ENCODE measurements around the gene ATXN10.
A peak's percentile ranks its signal among the peaks of the same experiment; 100 is the strongest.
"Not testable (repeated sequence)": the region's sequence is repeated elsewhere in the genome, so short reads cannot be mapped to it uniquely, and the experiment has no call there.

The ATXN10 gene, protein sequence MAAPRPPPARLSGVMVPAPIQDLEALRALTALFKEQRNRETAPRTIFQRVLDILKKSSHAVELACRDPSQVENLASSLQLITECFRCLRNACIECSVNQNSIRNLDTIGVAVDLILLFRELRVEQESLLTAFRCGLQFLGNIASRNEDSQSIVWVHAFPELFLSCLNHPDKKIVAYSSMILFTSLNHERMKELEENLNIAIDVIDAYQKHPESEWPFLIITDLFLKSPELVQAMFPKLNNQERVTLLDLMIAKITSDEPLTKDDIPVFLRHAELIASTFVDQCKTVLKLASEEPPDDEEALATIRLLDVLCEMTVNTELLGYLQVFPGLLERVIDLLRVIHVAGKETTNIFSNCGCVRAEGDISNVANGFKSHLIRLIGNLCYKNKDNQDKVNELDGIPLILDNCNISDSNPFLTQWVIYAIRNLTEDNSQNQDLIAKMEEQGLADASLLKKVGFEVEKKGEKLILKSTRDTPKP

DNA sequence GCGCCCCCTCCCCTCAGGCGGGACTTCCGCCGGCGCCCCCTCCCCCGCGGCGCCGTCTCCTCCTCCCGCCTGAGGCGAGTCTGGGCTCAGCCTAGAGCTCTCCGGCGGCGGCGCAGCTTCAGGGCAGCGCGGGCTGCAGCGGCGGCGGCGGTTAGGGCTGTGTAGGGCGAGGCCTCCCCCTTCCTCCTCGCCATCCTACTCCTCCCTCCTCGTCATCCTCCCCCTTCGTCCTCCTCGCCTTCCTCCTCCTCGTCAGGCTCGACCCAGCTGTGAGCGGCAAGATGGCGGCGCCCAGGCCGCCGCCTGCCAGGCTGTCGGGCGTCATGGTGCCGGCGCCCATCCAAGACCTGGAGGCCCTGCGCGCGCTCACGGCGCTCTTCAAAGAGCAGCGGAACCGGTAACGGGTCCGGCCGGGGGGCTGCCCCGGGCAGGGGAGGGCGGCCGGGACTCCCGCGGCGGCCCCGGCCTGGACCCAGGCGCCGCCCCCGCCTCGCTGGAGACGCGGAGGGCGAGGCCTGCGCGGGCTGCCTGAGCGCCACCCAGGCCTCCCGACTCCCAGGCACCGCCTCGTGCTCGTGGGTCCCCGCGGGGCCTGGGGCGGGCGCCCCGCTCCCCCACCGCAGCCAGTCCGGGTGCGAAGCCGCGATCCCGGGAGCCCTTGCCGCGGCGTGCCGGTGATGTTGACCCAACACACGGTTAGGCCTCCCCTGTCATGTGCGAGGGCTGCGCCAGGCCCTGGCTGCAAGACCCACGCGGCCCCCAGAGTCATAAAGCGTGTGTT, at the start of gene ATXN10:
ATXN10 (plus strand) TSS at position 52 of the 781 bp plus-strand sequence; CDS start at position 282, 230 bp downstream.
- DNase-seq = peak; percentile 48

DNA sequence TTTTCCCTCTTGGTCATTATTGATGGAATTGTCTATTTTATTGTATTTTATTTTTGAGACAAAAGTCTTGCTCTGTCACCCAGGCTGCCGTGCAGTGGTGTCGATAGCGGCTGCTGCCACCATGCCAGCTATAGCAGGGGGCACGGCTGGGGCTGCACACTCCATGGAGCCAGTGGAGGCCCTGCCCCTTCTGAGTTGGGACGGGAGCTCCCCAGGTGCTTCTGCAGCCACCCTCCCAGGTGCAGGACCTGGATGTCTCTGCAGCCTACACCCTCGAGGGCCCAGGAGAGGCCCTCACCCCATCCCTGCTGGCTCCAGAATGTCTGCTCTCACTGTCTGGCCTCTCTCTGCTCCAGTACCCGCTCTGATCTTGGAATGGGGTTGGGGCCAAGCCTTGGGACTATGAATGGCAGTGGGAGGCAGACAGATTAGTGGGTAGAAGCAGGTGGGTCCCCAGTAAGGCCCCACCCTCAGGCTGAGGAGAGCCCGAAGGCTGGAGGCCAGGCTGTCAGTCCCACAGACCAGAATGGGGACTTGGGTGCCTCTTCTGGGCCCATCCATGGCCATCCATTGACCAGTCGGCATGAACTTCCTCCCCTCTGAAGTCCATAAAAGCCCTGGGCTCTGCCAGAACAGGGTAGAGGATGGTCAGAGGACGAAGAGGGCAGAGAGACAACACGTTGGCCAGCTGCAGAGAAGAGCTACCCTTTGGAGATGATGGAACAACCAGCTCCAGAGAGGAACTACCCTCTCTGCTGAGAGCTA, 49.6 kb upstream of the ATXN10 start:
- DNase-seq = no peak

DNA sequence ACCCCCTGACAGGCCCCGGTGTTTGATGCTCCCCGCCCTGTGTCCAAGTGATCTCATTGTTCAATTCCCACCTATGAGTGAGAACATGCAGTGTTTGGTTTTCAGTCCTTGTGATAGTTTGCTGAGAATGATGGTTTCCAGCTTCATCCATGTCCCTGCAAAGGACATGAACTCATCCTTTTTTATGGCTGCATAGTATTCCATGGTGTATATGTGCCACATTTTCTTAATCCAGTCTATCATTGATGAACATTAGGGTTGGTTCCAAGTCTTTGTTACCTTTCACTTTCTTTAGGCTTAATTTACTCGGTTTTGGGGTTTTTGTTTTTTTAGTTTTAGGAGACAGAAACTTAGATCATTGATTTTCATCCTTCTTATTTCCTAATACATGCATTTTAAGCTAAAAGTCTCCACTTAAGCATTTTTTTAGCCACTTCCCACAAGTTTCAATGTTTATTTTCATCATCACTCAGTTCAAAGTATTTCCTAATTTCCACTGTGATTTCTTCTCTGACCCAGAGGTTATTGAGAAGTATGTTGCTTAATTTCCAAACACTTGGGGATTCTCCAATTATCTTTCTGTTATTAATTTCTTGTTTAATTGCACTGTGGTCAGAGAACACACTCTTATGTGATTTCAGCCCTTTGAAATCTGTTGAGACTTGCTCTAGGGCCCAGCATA, 48.0 kb upstream of the ATXN10 start:
- not testable (repeated sequence) for DNase-seq

DNA sequence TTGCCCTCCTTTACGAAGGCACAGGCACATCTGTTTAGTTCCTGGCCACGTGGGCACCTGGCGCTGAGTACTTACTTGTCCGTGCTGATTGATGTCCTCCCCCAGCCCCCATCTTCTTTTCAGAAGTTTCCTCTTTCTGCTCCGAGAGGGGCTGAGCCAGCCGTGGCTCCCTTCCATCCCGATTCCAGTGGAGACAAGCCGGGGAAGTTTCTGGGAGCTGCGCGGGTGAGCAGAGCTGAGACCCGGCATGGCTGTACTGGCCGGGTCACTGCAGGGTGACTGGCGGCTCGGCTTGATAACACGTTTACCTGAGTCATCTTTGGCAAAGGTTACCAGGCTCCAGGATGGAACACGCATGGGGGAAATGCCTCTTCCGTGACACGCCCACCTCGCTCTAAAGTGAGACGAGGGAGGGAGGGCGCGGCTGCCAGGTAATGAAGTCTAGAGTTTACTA, 45.4 kb upstream of the ATXN10 start:
- no peak for DNase-seq

DNA sequence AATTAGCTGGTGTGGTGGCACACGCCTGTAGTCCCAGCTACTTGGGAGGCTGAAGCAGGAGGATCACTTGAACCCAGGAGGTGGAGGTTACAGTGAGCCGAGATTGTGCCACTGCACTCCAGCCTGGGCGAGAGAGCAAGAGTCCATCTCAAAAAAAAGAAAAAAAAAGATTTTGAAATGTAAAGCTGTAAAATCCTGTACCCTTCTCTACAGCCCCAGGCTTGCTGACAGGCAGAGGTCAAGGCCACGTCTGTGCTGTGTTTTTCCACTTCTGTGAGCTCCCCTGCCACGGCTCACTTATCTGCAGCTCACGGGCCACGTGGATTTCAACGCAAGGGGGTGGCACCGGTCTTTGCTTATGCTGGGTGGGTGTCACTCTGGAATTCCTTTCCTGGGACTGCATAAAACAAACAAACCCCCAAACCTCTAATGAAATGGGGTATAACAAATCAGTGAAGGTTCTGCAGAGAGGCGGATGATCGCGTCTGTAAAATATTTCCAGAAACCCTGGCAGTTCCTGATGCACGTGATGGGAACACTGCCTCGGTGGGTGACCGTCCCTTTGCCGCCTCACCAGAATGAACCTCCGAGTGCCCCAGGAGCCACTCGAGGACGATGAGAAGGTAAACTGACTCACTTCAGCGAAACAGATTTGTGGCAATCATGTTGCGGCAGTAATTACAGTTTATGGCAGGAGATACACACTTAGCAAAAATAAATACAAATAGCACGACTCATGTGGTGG, 44.0 kb upstream of the ATXN10 start:
- DNase-seq = no peak

DNA sequence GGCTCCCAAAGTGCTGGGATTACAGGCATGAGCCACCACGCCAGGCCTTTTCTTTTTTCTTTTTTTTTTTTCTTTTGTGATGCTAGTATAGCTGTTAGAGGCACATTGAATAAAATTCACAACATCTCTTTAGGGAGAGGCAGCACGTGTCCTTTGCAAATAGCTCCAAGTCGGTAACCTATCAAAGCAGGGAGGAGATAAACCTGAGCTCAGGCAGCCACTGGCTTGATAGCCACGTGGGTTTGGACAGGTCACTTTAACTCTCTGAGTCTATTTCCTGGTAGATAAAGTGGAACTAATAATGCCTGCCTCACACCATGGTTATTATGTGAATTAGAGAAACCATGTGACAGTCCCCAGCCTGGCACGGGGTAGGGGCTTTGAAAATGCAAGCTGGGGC, 43.1 kb upstream of the ATXN10 start:
- DNase-seq = no peak

DNA sequence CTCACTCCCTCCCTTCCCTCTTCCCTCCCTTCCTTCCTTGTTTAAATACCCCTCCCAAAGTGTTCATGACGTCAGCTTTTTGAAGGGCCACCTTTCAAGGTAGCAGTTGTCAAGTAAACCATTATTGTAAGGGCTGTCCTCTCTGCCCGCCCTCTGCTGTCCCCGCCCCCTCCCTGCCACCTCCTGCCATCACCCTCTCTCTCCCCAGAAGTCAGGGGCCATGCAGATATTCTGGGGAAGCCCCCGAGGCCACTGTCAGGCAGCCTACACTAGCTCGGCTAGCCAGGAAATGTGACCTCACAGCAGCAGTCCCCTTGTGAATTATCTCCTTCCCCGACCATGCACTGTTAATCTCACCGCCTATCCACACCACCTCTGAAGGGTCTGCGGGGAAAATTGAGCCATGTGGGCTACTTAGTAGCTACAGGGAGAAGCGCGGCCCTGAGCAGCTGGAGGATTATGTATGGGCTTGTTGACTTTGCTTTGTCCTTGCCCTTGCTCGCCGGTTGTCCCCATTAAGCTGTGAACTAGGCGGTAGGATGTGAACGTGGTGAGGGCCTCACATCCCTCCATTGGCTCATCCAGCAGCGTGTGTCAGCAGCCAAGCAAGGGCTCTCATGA, 42.1 kb upstream of the ATXN10 start:
- peak; percentile 72 for DNase-seq

DNA sequence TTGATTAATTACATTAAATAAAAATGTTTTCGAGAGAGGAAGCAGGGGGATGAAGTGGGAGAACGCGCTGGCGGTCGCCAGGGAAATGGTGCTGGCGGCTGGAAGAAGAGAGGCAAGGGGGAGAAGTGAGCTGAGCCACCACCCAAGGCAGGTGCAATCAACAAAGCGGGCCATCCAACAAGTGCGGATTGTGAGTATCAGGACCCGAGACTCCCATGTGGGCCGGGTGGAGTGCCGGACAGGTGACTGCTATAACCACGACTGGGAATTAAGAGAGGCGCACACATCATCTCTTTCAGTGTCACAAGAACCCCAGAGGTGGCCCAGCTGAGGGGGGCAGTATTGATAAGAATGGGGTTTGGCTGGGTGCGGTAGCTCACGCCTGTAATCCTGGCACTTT, 41.2 kb upstream of the ATXN10 start:
- DNase-seq = no peak

DNA sequence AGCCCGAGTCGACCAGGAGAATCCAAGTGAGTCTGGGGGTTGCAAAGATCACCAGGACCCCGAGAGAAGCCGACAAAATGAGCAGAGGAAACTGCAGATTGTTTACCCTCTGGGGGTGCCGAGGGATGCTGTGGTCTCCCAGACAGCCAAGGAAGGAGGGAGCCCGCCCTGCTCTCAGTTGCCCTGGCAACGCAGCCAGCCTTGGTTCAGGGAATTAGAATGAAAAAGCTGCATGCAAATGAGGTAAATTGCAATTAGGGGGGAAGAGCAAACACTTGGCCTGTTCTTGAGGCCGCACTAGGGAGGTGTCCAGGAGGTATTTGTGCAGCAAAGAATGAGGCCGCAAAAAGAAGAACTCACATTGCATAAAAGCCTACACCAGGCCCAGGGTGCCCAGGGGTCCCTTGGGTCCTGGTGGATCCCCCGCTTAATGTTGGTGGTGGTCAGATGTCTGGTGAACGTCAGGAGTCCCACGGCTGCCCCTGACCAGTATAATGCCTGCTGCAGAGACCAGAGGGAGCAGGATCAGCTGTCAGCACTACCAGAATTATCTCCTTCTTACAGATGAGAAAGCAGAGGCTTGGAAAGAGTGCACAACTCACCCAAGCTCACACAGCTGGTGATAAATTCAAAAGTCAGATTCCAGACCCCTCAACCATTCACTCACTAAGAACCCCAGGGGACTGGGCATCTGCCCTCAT, 40.3 kb upstream of the ATXN10 start:
- no peak for DNase-seq

DNA sequence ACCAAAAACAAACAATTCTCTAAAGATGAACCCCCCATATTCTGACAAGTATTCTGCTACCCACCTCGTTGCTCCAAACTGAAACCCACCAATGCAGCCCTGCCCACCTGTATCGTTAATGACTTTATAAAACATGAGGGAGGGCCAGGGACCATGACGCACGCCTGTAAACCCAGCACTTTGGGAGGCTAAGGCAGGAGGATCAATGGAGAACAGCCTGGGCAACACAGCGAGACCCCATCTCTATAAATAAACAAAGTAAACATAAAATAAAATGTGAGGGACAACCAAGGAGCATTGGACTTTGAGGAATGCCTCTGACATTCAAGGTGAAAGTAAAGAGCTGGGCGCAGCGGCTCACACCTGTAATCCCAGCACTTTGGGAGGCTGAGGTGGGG, 39.8 kb upstream of the ATXN10 start:
- DNase-seq = no peak

DNA sequence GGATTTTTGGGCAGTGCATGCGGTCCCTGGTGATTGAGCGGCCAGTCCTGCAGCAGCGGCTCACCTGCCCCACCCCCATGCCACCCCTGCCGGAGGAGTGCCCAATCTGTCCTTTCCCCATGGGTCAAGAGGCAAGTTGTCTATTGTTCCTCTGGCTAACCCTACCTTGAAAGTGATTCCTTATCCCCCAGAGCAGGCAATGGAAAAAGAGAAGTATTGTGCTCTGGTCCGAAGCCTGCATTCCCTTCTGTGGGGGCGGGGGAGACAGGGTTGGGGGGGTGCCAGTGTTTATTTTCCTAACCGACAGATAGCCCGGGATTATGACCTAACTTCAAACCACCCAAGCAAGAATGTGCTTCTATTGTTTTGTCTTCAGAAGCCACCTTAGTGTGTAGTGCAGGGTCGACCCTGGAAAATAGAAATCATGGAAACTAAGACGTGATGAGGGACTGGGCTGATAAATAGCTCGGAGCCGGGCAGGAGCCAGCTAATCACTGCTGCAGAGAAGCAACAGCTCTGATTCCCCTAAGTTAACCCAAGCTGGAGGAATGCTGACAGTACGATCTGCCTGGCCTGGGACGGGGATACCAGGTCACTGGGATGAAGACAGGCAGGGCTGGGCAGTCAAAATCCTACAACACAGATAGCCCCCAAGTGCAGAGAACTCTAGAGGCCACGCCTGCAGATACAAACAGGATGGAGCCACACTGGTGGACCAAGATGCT, 38.7 kb upstream of the ATXN10 start:
- no peak for DNase-seq

DNA sequence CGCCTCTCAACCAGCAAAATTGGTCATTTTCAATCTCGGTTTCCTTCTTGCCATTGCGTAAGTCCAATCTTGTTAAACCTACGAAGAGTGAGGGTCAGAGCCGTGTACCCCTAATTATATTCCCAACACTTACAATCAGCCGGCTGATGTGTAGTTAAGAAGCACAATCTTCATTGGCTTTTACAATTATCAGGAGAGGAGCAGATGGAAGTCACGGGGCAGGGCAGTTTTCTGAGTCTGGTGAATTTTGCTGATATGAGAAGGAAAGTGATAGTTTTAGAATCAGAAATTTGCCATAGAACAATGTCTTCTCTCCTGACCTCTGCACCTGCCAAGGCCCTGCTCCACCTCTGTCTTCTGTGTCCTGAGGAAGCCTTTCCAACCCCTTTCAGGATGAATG, 35.0 kb upstream of the ATXN10 start:
- no peak for DNase-seq

DNA sequence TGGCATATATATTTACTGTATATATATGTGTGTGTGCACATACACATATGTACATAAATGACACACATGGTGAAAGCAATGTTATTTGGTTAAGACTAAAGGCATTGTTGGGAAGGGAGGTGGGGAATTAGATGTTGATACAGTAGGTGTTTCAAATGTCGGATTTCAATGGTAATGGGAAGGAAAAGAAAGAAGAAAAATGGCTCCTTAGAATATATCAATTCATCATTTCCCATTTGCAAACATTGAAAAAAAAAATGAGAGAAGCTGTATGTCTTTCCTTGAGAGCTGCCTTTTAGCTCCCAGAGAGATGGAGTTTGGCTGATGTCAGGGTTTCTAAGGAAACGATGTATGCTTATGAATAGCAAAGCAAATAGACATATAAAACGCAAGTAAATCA, 33.4 kb upstream of the ATXN10 start:
- DNase-seq = no peak

DNA sequence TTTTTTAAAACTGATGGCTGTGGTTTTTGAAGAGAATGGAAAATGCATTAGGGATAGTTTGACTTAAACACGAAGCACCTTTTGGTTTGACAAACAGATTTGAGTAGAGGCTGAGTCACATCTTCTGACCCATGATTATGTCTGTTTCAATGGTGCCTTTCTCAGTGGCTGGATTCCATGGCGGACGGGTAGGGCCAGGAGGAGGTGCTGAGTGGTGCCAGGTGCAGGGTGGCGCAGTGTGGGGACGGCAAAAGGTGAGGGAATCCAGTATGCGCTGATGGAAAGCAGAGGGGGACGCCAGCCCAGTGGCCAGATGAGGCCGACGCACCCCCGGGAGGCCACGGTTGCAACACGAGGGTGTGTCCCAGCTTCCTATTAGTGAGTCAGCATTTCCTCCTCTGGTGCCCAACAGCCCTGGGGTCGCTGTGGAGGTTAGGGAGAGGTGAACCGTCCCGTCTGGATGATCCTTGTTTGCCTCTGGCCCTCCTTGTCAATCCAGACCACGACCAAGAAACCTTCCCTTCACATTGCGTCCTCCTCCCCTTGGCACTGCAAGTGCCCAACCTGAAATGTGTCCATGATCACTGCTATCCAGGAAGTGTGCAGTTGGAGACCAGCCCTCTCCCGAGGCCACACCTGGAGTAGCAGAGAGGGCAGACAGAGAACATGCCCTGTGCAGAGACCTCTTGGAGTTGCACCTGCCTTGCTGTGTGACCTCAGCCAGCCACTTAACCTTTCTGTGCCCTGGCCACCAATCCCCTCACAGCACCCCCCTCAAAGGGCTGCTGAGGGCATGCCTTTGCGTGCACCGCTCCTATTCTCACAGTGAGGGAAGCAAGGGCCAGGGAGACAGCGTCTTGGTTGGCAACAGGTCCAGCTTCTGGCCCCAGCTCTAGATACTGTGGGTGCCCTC, 32.5 kb upstream of the ATXN10 start:
- no peak for DNase-seq

DNA sequence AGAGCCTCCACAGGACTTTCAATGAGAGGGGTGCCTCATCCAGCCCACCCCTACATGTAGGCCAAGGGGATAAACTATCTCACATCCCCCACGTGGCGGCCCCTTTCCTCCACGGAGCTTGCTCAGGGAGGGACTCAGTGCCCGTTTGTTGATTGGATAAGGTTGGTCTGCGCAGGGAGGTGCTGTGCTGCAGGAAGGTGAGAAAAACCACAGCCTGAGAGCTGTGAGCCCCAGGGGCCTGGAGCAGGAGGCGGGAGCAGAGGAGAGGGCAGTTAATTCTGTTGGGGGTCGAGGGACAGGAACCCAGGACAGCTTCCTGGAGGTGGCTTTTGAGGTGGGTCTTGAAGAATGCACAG, 31.9 kb upstream of the ATXN10 start:
- no peak for DNase-seq

DNA sequence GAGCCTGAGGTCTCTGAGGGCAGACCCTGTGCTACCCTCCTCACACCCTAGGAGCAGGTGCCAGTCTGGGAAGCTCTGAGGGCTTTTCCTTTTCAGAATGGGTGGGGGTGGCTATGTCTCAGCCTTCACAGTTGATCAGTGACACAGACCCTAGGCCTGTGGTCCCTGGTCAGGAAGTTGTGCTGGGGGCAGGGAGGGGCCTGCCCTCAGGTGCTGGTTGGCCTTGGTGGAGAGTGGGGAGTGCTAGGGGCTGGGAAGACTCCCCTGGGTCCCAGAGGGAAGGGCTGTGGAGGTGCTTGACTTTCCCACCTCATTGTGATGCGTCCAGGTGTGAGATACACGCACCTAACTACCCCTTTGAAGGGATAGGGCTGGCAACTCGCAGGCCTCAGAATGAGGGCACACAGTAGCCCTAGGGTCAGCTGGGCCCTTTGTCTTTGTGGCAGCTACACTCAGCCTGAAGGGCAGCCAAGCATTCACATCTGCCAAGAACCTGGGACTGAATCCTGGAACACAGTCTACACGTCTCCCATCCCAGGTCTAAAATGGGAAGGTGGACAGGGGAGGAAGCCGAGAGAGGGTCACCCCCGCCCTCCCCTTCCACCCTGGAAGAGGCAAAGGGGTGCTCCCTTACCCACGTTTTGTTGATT, 31.2 kb upstream of the ATXN10 start:
- DNase-seq = no peak

DNA sequence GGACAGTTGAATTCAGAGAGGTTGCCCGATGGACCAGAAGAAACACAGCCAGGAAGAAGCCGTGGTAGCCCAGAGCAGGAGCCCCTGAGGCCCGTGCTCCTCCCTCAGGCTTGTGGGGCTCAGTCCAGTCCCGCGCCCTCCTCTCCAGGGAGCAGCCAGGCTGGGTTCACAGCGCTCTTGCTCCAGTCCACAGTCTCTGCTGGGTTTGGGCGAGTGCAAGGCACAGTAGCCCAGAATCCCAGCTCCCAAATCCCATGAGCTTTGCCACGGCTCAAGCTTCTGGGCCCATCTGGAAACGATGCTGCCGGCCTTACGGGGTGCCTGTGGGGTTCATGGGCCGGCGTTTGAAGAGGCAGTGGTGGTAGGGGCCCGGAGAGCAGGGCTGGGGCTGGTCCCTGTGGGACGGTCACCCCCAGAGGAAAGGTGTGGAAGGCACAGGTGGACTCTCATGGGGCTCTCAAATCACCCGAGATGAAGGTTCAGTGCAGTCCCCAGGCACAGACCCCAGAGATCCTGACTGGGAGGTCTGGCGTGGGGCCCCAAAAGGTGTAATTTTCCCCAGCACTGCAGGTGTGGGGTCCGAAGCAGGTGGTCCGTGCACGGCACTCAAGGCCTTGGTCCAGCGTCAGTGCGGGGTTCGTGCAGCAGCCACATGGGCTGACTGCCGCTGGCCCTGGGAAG, 30.6 kb upstream of the ATXN10 start:
- no peak for DNase-seq

DNA sequence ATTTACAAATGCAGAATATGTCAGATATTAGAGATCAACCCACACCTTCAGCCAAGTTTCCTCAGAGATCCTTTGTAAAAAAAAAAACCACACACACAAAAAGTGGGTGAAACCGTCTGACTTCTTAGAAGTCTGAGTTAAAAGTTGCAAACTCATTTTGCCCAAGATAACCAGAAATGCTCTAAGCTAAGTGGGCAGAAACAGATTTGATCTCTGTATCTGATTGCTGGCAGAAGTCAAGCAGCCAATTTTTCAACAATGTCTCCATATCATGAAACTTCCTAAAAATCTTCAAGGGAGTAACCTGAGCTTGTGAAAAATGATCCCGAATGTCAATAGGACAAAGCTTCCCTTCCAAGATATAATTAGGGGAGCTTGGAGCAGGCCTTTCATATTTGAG, 28.6 kb upstream of the ATXN10 start:
- no peak for DNase-seq
